ENCODE measurements around the gene HAGHL.

Gene HAGHL

GRCh38 chr16:722835-723633 lies 3.9 kb upstream of the HAGHL start:
- no peak for DNase-seq

DNA sequence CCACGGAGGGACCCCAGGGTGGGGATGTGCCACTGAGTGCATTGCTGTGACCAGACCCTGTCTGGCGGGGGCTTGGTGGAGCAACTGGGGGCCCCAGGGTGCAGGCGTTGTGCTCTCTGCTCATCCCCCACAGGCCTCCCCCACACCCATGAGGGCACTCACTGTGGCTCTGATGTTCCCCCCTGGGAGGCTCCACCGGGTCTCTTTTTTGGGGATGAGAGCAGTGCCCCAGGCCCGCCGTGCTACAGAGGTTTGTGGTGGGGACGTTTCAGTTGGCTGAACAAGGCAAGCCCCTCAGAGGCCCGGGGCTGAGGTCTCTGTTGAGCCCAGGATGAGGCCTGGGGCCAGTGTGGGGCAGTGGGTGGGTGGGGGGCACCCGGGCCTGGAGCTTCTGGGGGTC lies 3.2 kb upstream of the HAGHL start:
- DNase-seq: no peak

DNA sequence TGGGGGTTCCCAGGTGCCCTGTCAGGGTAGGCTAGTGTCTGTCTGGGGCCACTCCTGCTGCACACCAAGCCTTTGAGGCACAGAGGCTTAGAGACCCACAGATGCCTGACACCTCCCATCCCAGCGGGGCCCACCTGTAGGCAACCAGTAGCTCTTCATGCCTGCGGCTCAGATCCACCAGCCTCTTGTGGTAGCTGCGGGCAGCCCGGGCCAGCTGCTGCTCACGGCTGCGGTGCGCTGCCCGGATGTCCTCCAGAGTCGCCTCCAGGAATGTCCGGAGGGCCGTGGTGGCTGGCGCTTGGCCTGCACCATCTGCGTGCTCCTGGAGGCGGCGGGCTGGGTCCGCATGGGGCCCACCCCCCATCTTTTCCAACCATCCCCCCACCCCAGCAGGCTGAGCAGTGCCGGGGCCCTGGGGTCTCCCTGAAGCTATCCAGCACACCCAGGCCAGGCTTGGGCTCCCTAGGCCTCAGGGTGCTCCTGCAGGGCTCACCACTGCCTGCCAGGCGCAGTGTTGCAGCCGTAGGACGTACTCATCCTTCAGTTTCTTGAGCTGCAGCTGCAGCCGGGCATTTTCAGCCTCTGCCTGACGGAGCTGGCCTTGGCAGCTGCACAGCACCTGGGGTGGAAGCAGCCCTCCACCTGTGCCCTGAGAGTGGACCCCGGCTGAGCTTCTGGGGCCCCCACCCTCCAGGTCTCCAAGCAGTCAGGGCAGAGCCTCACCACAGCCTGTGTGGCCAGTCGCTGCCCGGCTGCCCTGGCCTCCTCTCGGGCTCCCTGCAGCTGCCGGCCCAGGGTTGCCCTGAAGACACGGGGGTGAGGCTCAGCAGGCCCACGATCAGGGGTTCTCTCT lies 2.5 kb upstream of the HAGHL start:
- DNase-seq: no peak

GRCh38 chr16:725041-725376 lies 1.9 kb upstream of the HAGHL start:
- DNase-seq: no peak

DNA sequence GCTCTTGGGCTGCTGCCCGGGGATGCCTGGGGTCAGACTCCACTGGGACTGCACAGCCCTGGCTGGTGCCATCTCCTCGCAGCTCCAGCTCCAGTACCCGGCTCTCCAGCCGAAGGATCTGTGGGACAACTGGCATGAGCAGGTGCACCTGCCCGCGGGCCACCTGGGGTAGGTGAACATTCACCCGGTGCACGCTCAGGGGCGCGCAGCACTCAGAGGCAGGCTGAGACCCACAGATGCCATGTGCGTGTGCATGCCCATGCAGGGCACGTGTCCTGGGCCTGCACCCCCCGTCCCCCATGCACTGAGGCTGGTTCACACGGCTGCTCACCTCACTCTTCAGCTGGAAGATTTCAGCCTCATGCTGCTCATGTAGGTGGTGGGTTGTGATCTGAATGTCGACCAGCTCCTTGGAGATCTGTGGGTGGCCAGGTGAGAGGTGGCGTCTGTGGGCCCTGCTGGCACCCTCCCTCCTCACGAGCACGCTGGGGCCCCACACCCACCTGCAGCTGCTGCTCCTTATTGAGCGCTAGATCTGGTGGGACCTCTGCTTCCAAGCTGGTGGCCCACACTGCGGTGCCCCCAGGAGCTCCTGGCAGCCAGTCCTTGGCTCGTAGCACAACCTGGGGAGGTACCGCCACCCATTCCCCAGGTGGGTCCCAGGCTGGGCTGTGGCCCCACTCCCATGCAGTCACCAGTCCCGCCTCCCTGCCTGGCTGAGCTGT lies 1.3 kb upstream of the HAGHL start:
- no peak for DNase-seq

DNA sequence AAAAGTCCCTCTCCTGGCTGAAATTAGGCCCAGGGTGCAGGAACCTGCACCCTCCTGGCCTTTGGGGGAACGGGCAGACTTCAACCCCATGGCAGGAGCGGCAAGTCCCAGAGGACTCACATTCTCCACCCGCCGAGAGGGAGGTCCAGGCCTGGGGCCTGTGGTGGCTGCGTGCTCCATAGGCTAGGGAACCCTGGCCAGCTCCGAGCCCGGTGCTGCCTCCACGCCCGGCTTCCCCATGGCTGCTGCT lies 793 bp upstream of the HAGHL start:
- DNase-seq: no peak

DNA sequence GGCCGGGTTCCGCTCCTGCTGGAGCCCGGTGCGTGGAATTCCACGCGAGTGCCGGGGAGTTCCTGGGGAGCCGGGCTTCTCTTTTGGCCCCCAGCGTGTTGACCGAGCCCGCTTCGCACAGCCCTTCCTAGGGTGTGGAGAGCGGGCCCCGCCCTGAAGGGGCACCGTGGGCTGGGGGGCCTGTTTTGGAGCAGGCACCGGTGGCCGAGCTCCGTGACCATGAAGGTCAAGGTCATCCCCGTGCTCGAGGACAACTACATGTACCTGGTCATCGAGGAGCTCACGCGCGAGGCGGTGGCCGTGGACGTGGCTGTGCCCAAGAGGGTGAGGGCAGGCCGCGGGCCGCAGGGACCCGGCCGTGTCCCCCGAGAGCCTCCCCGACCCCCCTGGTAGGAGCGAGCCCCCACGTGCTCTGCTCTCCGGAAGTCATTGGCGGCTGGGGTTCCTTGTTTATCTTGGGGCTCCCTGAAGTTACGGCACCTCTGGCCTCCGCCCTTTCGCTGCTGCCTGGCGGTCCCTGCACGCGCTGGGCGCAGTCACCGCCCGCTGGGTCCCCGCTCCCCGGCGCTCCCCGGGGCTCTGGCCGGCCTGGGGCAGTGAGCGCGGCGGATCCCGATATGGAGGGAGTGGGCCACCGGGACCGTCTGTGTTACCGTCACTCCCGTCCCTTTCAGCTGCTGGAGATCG lies 528 bp downstream of the HAGHL start:
- DNase-seq: no peak

- DNase-seq: peak; percentile 40 to 49
Observed at GRCh38 chr16:728131-728889, 1.4 kb downstream of the HAGHL start.

- no peak for DNase-seq
Observed at GRCh38 chr16:728890-729744, 2.2 kb downstream of the HAGHL start.

- DNase-seq: no peak
Observed at GRCh38 chr16:729768-730665, 3.1 kb downstream of the HAGHL start.

DNA sequence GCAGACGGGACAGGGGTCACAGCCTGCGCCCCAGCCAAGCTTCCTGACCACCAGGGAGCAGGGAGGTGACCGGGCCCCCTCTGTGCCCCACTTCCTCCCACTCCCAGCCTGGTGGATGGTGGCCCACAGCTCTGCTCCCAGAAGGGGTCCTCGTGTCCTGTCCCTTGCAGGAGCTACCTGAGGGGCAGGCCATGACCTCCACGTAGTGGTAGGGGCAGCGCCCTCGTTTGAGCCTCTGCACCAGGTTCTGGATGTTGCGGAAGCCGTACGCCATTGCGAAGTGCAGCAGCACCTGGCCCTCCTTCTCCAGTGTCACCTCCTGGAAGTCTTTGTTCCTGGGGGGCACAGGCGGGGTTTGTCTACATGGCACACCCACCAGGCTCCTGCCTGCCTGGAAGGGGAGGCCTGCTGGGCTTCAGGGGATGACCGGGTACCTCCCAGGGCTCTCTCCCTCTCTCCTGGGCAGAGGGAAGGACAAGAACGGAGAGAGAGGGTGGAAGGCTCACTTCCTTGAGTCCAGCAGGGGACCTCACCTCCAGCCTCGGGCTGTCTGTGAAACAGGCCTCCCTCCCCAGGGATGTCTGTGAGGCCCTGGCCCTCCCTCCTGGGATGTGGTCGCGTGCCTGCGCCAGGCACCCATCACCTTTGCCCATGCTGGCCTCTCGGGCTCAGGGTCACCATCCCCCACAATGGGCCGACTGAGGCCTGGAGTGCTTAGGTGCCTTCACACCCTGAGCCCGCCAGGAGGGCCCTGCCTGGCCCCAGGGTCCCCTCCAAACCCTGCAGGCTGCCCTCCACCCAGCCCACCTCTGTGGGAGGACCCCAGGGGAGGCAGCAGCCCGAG lies 4.0 kb downstream of the HAGHL start:
- DNase-seq: no peak

DNA sequence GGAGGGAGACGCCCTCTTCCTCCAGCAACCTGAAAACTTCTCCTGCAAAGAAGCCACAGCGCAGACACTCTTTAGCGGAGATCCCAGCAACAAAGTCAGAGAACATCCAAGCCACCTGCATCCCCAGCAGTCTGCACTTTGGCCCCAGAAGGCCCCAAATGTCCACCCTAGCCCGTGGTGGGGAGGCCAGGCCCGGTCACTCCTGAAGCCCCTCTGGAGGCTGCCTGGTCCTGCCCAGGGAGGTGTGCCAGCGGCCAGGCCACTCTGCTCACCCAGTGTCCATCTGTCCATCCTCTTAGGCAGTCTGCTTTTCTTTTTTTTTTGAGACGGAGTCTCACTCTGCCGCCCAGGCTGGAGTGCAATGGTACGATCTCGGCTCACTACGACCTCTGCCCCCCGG lies 5.4 kb downstream of the HAGHL start:
- DNase-seq: no peak

DNA sequence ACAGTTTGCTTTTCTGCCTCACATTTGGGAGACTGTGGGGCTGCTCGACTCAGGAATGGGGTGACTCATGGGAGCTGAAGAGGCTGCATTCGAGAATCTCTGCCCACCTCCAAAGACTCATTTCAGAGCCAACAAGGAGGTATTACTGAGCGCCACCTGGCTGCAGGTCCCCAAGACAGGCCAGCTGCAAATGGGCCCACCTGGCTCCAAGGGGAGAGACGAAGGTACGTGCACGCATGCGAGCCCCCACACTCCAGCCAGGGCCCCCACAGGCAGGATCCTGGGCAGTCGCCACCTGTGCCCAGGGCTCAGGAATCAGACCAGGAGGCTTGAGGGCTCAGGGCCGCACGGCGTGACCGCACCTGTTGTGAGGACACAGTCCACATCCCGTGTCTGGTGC lies 6.0 kb downstream of the HAGHL start:
- no peak for DNase-seq

- DNase-seq: peak in 1 of 2 donors; percentile 43
Observed at GRCh38 chr16:733382-734207, 6.7 kb downstream of the HAGHL start.

DNA sequence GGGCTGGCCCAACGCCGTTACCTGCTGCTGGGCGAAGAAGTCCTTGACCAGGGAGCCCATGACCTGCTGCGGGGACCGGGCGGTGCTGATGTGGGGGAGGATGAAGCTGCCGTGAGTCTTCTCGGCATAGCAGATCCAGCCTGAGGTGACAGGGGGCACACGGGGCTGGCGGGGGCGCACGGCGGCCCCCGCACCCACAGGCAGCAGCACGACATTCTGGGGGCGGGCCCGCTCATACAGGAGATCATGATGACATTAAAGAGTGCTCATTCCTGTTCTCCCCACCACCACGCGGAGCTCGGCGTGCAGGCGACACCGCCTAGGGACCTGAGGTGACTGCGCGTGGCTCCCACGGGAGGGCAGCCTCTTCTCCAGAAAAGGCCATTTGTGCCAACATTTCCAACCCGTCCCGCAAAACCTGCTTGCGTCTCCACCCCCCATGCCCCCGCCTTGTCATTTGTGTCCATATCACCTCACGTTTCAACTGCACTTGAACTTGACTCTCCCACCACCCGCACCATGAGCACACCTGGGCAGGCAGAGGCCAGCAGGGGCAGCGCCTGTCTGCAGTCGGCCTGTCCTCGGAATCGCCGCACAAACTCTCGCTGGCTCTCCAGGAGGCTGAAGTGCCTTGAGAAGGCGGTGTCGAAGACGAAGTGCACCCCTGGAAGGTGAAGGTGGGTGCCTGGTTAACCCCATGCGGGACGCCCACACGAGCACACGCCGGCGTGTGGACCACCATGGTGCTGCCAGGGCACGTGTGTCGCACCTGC lies 7.5 kb downstream of the HAGHL start:
- DNase-seq: no peak

DNA sequence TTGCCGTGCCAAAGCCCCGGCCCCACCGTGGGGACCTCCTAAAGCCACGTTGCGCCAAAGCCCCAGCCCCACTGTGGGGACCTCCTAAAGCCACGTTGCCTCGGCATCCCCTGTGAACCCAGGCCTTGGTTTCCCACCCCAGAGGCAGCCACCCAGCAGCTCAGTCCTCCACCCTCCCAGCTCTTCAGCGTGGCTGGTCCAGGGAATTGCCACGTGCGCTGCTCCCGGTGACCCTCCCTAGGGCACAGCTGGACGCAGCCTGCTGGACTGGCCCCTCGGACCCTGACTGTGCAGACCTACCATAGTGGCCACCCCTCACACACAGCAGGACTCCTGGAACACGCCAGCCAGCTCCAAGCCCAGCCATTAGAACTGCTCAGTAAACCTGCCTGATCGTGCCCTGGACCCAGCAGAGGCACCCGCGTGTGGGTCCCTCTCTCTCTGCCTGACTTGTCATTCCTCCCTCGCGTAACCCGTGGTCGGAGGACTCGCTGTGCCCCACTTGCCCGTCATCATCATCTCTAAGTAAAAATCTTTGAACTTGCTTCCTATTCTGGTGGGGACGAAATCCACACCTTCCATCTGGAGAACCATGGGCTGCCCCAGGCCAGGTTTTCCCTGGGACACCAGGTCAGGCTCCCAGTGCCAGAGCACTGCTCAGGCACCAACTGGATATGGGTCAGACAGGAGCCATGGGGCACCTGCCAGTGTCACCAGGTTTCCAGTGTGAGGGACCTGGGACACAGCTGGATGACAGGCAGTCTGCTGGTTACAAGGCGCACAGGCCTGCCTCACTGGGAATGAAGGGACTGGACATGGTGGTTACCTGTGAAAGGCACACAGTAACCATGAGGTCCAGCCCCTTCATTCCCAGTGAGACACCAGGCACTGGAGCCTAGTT lies 8.3 kb downstream of the HAGHL start:
- DNase-seq: no peak

GRCh38 chr16:735982-736453 lies 9.1 kb downstream of the HAGHL start:
- DNase-seq: peak; percentile 41 to 50
